GM12865 (cell line): Measurements from ENCODE around the gene INPP5E.

Experiments
- DNase-seq: peaks from one replicate; pipeline ENCODE4 v3.0.0; 2010; ENCODE audit warnings: low read depth
- H3K4me3 ChIP-seq: 2 replicates; pipeline ENCODE4 v1.5.1; 2011; ENCODE audit warnings: mild to moderate bottlenecking, low read depth, low read length, control low read depth
- CTCF ChIP-seq: IDR thresholded peaks from 2 replicates; pipeline ENCODE4 v1.5.1; 2011; ENCODE audit warnings: low read length, control low read depth, low read depth, inconsistent platforms; ENCODE audit not compliant: insufficient read depth; ENCODE audit errors: missing control alignments

Gene INPP5E

GRCh38 chr9:136445799-136446198, 6.2 kb upstream of the INPP5E start:
- H3K4me3 ChIP-seq, result no peak overlapping the region
- DNase-seq, result no peak
- TF ChIP-seq CTCF, result no peak

GRCh38 chr9:136444102-136444501, 4.5 kb upstream of the INPP5E start:
- DNase-seq, result no peak
- H3K4me3 ChIP-seq, result no peak overlapping the region
- TF ChIP-seq CTCF, result no peak

- TF ChIP-seq CTCF, result no peak
- no peak for DNase-seq
- no peak overlapping the region for H3K4me3 ChIP-seq
These were observed 4.0 kb upstream of the INPP5E start for GRCh38 chr9:136443687-136444086.

DNA sequence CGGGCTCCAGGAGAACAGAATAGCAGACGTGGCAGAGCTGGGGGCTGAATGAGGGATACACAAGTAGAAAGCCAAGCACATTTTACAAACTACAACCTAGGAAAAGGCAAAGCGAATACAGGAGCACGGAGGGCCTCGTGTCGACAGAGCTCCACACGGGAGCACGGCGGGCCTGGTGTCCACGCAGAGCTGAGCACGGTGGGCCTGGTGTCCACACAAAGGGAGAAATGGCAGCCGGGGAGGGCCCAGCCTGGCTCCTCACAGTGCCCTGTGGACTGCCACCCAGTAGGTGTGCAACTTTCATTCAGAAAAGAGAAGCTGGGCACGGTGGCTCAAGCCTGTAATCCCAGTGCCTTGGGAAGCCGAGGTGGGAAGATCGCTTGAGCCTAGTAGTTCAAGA, 3.4 kb upstream of the INPP5E start:
- no peak overlapping the region for H3K4me3 ChIP-seq
- no peak for DNase-seq
- TF ChIP-seq CTCF, result no peak

- TF ChIP-seq CTCF, result no peak
- H3K4me3 ChIP-seq, result no peak overlapping the region
- DNase-seq, result no peak
These were observed 2.6 kb upstream of the INPP5E start for GRCh38 chr9:136442265-136442664.

GRCh38 chr9:136441681-136442245, 2.1 kb upstream of the INPP5E start:
- no peak overlapping the region for H3K4me3 ChIP-seq
- DNase-seq, result no peak
- TF ChIP-seq CTCF, result no peak

- H3K4me3 ChIP-seq, result no peak overlapping the region
- no peak for TF ChIP-seq CTCF
- DNase-seq, result no peak
These were observed 1.6 kb upstream of the INPP5E start for GRCh38 chr9:136441191-136441680.
